GM21528 (cell line): ENCODE results near the gene NEURL1B.

Experiments used
- ATAC-seq: cut with Tn5 transposase; IDR thresholded peaks from one replicate; pipeline ENCODE4 v1.9.1; 2021; ENCODE audit warnings: mild to moderate bottlenecking, moderate library complexity; ENCODE audit not compliant: unreplicated experiment, low FRiP score

Gene NEURL1B

DNA sequence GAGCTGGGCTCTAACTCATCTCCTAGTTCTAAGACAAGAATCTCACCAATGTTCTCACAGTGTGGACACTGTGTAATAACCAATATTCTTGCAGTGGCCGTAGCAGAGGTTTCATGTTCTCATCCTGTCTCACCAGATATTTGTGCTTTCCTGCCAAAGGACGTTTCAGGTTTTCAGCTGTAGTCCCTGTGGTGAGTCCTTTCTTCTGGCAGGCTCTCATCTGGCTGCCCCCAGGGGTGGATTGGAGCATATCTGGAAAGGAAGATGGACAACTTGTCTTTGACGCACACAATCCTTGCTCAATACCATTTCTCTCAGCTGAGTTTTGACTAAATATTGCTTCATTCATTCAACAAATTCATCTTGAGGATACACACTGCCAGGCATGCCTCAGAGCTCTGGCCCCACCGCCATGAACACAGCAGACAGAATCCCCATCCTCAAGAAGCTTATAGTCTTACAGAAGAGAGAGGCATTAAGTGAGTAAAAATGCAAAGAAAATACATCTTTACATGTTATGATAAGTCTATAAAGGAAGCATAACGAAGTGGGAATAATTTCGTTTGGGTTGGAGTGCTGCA lies 33.8 kb upstream of the NEURL1B start:
- no peak for ATAC-seq

DNA sequence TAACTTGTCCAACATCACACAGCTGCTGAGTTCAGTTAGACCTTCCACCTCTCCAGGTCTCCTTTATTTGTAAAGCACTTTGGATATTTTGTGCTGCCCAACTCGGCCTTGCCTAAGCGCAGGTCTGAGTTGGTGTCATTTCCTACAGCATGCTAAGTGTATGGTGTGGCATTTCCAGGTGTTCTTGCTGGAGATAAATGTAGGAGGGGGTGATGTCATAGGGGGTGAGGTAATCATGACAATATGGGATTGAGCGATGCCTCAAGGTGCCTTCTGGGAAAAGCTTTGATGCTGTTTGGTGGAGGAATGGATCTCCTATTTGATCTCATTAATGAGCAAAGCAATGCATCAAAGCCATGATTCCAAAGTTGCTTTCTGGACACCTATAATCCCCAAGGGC lies 32.3 kb upstream of the NEURL1B start:
- no peak for ATAC-seq

DNA sequence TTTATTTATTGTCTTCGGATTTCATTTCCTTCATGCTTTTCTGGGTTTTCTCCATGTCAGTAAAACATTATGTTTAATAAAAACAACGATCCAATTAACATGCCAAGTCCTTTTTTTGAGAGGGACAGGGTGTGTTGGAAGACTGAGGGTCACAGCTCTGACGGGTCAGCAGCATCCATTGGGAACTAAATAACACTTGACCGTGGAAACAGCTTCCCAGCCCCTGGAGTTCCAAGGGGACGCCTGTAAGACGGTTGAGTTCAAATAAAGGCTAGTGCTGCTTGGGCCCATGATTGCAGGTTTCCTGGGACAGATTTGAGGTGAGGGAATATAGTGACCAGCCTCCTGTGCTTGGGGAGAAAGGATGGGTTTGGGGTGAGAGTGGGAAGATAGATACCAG lies 30.4 kb upstream of the NEURL1B start:
- no peak for ATAC-seq

DNA sequence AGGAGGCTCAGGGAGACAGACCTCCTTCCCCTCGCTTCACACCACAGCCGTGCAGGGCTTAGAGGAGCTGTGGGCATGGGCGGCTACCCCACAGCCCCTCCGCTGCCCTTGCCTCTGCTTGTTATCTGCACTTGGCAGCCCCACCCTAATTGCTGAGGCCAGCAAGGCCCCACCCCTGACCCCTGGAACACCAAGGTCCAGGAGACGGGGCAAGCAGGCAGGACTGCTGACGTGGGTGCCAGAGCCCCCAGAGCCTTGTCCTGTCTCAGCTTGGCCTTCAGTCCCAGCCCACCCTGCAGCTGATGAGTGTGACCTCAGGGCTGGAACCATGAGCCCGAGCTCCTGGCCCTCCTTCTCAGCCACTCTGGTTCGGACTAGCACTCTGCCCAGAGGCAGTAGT lies 29.1 kb upstream of the NEURL1B start:
- no peak for ATAC-seq

DNA sequence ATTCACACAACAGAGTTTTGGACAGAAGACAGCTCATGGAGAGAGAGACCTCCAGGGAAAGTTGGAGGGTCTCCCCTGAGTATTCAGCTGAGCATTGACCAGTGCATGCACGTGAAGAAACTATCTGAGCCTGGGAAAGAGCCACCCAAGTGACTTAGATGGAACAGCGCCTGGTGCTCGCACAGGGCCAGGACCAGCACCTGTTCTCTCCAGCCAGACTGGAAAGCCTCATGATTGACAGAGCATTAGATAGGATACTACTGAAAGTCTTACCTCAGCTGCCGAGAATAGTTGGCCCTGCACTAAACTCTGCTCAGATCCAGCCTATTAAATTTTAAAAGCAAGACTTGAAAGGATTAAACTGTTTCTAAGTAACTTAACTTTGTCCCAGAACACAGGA lies 28.3 kb upstream of the NEURL1B start:
- no peak for ATAC-seq

DNA sequence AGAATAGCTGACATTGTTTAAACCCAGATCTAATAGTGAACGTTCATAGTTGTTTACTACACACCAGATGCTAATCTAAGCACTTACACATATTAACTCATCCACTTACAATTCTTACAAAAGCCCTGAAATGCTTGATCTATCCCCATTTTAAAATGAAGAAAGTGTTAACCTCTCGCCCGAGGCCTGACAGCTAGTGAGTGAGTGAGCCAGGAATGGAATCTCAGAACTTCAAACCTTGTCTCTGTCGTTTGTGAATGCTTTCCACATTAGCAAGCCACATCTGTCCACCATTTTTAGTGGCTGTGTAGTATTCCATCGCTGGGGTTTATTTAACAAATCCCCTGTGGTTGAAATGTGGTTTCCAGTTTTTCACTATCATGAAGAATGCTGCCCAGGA lies 24.9 kb upstream of the NEURL1B start:
- ATAC-seq, result no peak

DNA sequence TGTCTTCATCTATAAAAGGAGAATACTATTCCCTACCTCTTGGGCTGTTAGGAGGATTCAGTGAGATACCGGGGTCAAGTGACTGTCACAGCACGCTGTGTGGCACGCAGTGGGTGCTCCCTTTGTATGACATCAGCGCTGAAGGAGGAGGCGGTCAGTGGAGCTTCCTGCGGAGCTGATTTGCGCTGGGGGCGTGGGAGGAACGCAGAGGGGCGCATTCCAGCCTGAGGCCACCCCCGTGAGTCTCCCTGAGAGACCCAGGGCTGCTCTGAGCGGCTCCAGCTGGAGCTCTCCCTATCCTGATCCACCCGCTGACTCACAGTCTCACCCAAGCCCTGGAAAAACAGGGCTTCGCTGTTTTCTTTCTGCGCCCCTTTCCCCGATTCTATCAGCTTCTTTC lies 24.3 kb upstream of the NEURL1B start:
- ATAC-seq, result no peak

DNA sequence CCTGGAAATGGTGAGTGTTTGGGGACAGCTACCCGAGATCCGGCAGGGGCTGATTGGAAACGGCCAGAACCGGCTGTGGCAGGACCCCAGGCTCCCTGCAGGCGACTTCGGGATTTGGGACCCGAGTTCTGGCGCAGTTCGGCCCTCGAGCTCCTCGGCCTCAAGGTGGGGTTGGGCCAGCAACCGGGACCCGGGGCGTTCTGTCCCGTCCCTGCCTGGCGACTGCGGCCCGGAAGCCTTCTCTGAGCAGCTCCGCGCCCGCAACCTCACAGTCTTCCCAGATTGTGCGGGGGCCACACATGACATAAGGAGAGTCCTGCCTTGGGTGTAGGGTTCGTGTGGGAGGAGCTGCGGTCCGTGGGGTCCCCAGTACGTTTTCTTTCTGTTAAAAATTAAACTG lies 23.2 kb upstream of the NEURL1B start:
- ATAC-seq, result no peak

DNA sequence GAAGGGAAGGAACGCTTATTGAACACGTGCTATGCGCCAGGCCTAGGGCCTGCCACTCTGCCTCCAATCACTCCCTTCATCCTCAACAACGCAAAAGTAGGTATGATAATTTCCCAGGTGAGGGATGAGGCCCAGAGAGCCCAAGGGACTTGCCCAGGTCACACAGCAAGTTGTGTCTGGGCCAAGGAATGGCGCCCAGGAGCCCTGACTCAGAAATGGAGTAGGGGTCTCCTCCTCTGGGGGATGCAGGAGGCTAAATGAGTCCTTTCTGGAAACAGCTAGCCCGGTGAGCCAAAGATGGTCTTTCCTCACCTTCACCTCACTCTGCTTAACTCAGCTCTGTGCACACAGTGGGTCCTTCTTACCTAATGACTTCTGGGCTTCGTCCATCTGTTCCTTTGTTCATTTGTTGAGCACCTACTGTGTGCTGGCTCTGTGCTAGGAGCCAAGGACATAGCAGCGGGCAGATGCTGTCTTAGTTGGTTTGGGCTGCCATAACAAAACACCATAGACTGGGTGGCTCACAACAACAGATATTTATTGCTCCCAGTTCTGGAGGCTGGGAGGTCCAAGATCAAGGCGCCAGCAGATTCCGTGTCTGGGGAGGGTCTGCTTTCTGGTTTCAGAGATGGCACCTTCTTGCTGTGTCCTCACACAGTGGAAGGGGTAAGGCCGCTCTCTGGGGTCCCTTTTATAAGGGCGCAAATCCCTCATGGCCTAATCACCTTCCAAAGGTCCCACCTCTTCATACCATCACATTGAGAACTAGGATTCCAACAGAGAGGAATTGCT lies 22.3 kb upstream of the NEURL1B start:
- no peak for ATAC-seq

DNA sequence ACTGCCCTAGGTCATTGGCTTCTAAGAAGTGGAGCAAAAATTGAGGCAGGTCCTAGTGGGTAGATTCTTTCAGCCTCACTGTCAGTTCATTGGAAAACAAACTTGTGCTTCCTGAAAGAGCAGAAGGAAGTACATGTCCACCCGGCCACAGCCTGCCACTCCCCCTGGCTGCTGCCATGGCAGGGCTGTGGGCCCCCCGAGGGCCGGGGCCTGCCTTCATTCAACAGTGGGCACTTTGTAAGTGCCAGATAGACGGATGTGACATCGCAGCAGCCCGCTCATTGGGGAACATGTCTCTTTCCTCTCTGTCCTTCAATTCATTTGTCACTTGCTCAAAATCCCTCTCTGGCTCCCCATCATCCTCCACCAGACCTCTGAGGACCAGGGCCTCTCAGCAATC lies 20.6 kb upstream of the NEURL1B start:
- ATAC-seq, result no peak

DNA sequence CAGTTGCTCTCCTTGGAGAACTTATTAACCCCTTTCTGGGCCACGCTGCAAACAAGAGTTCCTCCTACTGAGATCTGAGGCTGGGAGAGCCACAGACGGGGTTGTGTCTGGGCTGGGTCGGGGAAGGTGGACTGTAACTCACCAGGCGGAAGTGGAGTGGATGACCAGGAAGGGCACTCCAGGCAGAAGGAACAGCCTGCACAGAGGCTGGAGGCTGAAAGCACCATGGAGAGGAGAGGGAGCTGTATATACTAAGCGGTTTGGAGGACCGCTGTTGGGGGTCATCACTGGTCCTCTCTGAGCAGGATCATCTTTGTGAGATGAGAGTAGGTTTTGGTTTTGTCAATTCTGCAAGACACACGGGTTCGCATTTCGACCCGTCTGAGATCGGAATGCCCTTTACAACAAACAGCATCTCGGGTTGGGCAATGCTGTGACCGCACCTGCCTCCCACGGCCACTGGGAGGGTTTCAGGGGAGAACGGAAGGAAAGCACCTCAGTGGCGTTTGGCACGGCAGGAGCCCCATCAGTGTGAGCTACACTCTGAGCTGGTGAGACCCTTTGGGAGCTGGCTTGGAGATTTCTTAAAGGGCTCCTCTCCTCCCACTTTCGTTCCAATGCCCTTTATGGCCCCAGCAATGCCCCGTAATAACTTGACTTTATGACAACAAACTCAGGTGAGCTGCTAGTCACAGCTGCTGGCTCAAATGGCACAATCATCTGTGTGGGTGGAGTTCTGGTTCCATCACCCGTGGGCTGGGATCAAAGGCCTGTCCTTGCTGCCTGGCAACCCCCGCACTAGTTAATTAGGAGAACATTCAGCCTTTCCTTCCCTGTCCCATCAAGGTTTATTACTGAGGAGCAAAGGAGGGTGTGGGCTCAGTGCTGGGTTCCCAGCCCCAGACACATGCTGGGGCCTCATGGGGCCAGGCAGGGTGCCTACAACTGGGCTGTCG lies 18.7 kb upstream of the NEURL1B start:
- no peak for ATAC-seq

DNA sequence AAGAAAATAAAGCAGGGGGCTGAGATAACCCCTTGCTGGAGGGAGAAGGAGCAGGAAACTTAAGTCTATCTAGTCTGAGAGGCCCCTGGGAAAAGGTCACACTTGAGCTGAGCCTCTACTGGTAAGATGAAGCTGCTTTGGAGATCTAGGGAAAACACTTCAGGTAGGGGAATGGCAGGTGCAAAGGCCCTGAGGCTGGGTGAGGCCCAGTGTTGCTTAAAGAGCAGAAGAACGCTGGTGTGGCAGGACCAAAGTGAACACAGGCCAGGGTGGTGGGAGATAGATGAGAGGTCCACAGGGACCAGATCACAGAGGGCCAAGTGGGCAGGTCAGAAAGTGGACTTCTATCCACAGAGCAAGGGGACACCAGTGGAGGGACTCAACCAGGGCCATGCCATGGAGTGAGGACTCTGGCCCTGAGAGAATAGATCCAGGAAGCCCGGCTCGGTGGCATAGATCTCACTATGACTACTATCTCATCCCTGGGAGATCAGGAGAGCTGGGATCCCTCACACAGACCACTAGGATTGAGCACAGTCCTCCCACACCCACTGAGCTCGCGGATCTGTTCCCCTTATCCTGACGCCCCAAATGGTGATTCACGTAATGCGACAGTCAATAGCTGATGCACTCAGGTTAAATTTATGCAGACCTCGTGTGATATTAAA lies 17.6 kb upstream of the NEURL1B start:
- ATAC-seq, result no peak

DNA sequence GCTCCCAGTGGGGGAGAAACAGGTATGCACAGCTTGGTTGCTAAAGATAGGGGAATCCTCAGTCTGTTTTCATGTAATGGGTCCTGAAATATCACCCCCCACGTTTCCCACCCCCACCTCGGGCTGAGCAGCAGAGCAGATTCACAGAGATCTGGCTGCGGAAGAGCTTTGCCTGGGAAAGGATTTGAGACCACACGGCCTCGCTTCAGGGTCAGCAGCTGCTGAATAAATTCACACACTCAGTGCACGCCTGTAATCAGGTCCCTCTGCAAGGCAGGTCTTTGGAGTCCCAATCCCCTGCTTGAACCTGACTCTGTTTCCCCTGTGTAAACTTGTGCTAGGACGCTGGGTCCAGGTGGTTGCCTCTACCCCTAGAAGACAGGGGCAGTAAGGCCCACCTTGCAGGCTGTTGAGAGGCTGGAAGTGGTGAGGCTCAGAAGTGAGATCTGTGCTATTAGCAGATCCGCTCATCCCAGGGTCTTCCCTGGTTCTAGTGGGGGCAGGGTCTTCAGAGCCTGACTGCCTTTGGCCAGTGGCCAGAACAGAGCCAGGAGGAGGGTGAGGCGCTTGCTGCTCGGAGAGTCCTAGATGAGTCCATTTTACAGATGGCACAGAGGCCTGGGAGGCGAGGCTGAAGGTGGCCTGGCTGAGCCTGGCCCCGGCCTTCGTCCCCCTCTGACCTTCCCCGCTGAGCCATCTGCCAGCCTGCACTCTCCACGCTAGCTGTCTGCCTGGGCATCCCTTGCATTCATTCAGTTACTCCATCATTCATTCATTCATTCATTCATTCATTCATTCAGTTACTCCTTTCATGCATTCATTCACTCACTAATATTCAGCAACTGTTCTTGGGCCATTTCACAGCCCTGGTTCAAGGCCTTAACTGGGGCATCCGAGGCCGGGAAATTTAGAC lies 16.7 kb upstream of the NEURL1B start:
- no peak for ATAC-seq

DNA sequence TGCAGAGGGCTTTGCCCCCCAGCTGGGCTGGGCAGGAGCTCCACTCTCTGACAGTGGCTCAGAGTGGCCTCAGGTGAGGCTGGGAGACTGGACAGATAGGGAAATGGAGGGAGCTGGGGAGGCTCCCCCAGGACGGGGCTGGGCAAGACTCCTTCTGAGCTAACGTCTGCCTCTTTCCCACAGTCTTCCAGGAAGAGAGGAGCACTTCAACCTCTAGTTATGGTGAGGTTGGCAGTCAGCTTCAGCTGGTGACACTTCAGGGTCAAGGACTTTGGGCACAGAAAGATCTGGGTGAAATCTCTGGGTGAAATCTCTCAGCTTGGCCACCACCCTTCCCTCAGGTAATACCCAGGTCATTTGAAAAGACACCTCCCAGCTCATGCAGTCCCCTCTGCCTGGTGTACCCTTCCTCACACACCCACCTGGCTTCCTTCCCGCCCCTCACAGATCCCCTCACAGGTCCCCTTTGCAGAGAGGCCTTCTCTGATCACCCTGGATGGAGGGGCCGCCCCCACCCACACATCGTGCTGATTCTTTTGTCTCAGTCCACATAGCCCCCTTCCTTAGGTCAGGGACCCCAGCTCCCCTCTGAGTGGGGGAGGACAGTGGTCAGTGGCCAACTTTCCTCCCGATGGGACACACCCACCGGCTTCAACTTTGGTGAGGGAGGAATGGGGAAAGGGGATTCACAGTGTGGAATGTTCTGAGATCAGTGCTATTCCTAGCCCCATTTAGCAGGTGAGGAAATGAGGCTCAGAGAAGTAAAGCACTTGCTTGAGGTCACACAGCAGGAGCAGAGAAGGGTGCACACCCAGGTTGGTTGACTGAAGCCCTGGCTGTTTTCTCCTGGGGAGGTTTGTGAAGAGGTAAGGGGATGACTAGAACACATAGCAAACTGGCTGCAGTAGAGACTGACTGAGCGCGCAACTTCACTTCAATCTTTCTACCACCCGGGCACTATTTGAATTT lies 15.8 kb upstream of the NEURL1B start:
- no peak for ATAC-seq

DNA sequence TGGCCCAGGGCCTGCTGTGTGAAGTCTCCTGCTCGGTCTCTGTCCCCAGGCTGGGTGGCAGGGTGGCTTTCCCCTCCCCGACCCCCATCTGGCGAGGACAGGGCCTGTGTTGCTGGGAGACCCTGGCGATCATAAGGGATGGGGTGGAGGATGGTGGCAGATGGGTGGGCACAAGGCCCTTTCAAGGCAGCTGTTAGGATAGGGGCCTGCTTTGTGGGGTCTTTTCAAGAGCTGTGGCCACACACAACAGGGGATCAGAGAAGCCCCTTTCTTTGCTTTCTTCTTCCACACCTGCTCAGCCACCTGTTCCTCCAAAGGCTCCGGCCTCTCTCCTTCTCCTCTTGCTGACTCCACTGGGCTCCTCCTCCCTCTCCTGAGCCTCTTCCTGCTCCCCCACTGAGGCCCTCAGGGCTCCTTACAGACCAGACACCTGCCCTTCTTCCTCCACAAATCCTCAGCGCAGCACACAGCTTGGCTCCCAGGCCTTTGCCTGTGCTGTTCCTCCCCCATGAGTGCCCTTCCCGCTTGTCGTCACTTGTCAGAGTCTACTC lies 15.0 kb upstream of the NEURL1B start:
- ATAC-seq, result no peak

DNA sequence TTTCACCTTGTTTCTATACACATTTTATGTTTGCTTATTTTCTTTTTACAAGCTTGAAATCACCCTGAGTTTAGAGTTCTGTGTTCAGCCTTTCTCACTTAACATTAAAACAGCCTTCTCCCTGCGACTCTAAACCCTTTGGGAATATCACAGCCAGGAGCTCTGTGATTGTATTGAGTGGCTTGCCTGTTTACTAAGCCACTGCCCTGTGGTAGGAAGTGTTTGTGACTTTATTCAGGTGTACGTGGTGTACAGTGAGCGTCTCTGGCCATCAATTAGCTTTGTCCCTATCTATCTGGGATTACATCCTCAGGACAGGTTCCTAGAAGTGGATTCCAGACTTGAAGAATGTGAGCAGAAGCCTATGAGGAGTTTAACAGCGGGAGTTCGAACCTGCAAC lies 11.0 kb upstream of the NEURL1B start:
- no peak for ATAC-seq

DNA sequence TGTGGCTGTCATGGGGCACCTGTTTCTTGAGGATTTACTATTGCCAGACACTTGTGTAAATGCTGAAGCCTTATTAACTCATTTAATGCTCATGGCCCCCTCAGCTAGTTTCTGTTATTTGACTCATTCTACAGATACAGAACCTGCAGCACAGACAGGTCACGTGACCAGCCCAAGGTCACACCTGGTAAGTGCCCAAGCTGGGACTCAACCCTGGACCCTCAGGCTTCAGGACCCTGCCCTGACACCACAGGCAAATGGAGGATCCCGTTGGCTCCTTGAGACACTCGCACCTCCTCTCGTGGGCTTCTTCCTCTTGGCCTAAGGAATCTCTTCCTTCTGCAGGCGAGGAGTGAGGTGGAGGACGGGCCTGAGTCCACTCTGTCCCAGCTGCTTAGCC lies 10.6 kb upstream of the NEURL1B start:
- ATAC-seq, result no peak

DNA sequence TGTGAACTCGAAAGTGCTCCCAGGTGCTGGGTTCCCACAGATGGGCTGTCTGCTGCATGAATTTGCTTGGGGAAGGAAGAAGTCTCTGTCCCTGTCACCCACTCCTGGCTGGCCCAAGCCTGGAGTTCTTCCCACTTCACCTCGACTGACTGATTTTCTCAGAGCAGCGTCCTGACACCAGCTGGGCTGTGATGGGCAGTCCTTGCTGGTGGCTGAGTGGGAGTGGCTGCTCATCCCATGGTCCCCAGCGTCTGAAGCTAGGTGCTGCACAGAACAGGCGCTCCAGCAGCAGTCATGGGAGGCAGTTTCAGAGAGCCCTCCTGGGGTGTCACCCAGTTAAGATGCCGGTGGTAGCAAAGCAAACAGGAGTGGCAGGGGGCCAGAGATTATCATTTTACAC lies 10.1 kb upstream of the NEURL1B start:
- no peak for ATAC-seq
